ENCODE results near the gene CEP19.

Gene CEP19

GRCh38 chr3:196741249-196741889 is 29.3 kb upstream of the CEP19 start:
- no peak for TF ChIP-seq CTCF (IDR thresholded peaks at IDR 0.05; ENCODE audit: control insufficient read depth, insufficient read depth, low read depth, low read length, missing control alignments)
- H3K4me3 ChIP-seq (ENCODE audit: control insufficient read depth, low read depth, low read length): peak overlapping the region; percentile 72
- no peak for DNase-seq (ENCODE audit: low read depth)

GRCh38 chr3:196740481-196741248 is 28.6 kb upstream of the CEP19 start:
- TF ChIP-seq CTCF (IDR thresholded peaks at IDR 0.05; ENCODE audit: control insufficient read depth, insufficient read depth, low read depth, low read length, missing control alignments): no peak
- no peak for DNase-seq (ENCODE audit: low read depth)
- peak overlapping the region; percentile 72 for H3K4me3 ChIP-seq (ENCODE audit: control insufficient read depth, low read depth, low read length)

GRCh38 chr3:196739671-196740480 is 27.8 kb upstream of the CEP19 start, which contains the start of gene PAK2:
PAK2 (plus strand) TSS chr3:196739857; CDS start chr3:196782647, 42,790 bp downstream.
- no peak for TF ChIP-seq CTCF (IDR thresholded peaks at IDR 0.05; ENCODE audit: control insufficient read depth, insufficient read depth, low read depth, low read length, missing control alignments)
- no peak for DNase-seq (ENCODE audit: low read depth)
- peak within 1 kb of the TSS; percentile 72 for H3K4me3 ChIP-seq (ENCODE audit: control insufficient read depth, low read depth, low read length)

GRCh38 chr3:196737655-196738054 is 25.6 kb upstream of the CEP19 start:
- TF ChIP-seq CTCF (IDR thresholded peaks at IDR 0.05; ENCODE audit: control insufficient read depth, insufficient read depth, low read depth, low read length, missing control alignments): no peak
- no peak for DNase-seq (ENCODE audit: low read depth)
- no peak overlapping the region for H3K4me3 ChIP-seq (ENCODE audit: control insufficient read depth, low read depth, low read length)

GRCh38 chr3:196736670-196737374 is 24.8 kb upstream of the CEP19 start:
- TF ChIP-seq CTCF (IDR thresholded peaks at IDR 0.05; ENCODE audit: control insufficient read depth, insufficient read depth, low read depth, low read length, missing control alignments): no peak
- no peak overlapping the region for H3K4me3 ChIP-seq (ENCODE audit: control insufficient read depth, low read depth, low read length)
- DNase-seq (ENCODE audit: low read depth): no peak

GRCh38 chr3:196735751-196736150 is 23.7 kb upstream of the CEP19 start:
- TF ChIP-seq CTCF (IDR thresholded peaks at IDR 0.05; ENCODE audit: control insufficient read depth, insufficient read depth, low read depth, low read length, missing control alignments): no peak
- no peak for DNase-seq (ENCODE audit: low read depth)
- H3K4me3 ChIP-seq (ENCODE audit: control insufficient read depth, low read depth, low read length): no peak overlapping the region
